ENCODE results near the gene CNNM3. TPM values are rescaled to one million over a fixed set of nuclear protein-coding genes. Genes with fewer than 3 reads are reported as not detected.
"Not testable (repeated sequence)": the region's sequence is repeated elsewhere in the genome, so short reads cannot be mapped to it uniquely, and the experiment has no call there.

The CNNM3 gene
- total RNA-seq, 1 donor from 2014 or later, result 16.5 TPM

DNA sequence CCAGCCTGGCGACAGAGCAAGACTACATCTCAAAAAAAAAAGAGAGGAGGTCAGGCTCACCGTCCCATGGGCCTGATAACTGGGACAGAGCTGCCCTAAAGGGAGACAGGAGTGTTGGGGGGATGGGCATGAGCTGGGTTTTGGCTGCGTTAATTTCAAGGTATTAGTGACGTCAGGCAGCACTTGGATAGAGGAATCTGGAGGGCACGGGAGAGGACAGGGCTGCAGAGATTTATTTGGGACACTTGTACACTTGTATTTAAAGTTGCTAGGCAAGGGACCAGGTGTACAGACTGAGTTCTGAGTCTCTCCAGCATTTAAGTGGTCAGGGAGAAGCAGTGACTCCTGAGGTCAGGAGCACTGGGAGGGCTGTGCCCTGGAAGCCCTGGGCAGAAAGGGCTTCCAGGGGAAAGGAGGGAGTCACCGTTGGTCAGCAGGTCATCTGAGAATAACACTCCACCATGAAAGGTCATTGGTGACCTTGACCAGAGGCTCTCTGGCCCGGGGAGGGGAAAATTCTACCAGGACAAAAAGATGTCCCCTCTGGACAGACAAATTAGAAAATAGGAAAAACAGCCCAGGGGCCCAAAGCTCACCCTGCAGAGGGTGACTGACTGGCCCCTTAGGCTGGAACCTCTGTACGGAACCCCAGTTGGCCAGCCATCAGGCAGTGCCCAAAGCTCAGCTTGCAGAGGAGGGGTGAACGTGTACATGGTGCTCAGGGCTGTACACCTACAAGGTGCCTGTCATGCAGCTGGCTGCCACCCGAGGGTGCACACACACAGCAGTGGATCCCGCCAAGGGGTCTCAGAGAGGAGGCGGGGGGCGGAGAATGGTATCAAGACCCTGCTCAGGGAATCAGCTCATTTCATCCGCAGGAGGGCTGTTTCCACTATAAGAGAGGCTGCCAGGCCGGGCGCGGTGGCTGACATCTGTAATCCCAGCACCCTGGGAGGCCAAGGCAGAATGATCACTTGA is 23.0 kb upstream of the CNNM3 start:
- no peaks in the 10 kb centered on the region for H3K9me3 ChIP-seq
- H3K36me3 ChIP-seq, result peaks cover 0 to 4% of the 10 kb centered on the region in 2 donors
- H3K4me1 ChIP-seq, result peaks cover 13% of the 10 kb centered on the region
- intact Hi-C loops (cut with DNase I), result no loop called here
- H3K4me3 ChIP-seq, result no peak overlapping the region
- no peaks in the 10 kb centered on the region for H3K27me3 ChIP-seq
- DNase-seq (ENCODE audit: extremely low spot score in 2 of 2), result no peak
- H3K27ac ChIP-seq, result no peak overlapping the region
- TF ChIP-seq POLR2AphosphoS5 (IDR thresholded peaks at IDR 0.05; ENCODE audit: insufficient read depth in 1 of 2, low read depth in 1 of 2) (no peak), POLR2A (IDR thresholded peaks at IDR 0.05) (no peak), CTCF (IDR thresholded peaks at IDR 0.05) (no peak)

GRCh38 chr2:96795076-96795475 is 21.0 kb upstream of the CNNM3 start:
- Histone ChIP-seq H3K27me3 (no peaks in the 10 kb centered on the region), H3K36me3 (peaks cover 0 to 7% of the 10 kb centered on the region in 2 donors), H3K9me3 (no peaks in the 10 kb centered on the region), H3K4me3 (no peak overlapping the region), H3K4me1 (no peaks in the 10 kb centered on the region), H3K27ac (no peak overlapping the region)
- no peak for DNase-seq (ENCODE audit: extremely low spot score in 2 of 2)
- intact Hi-C loops (cut with DNase I), result no loop called here
- TF ChIP-seq POLR2A (IDR thresholded peaks at IDR 0.05) (no peak), CTCF (IDR thresholded peaks at IDR 0.05) (no peak), POLR2AphosphoS5 (IDR thresholded peaks at IDR 0.05; ENCODE audit: insufficient read depth in 1 of 2, low read depth in 1 of 2) (no peak)

GRCh38 chr2:96796497-96796896 is 19.6 kb upstream of the CNNM3 start:
- H3K27me3 ChIP-seq; intact Hi-C loops (cut with DNase I); H3K36me3 ChIP-seq; H3K27ac ChIP-seq; H3K9me3 ChIP-seq; DNase-seq (ENCODE audit: extremely low spot score in 2 of 2); H3K4me3 ChIP-seq; H3K4me1 ChIP-seq: not testable (repeated sequence)

DNA sequence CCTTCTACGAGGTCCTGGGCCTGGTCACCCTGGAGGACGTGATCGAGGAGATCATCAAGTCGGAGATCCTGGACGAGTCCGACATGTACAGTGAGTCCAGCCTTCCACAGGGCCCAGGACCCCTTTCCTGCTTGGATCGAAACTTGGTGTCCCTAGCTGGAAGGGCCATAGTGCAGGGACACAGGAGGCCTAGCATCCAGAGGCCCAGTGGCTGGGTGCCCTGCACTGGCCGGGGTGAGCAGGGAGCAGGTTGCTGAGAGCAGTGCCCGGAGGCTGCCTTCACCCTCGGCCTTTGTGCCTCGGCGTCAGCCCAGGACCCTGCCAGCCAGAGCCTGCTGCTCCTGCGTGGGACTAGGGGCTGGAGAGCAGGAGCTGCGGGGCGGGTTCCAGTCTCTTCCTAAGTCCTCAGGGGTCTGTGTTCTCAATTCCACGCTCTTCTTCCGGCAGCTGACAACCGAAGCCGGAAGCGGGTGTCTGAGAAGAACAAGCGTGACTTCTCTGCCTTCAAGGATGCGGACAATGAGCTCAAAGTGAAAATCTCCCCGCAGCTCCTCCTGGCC is 18.9 kb upstream of the CNNM3 start:
- intact Hi-C loops (cut with DNase I), result no loop called here
- Histone ChIP-seq H3K36me3 (peaks cover 0 to 14% of the 10 kb centered on the region in 2 donors), H3K4me3 (no peak overlapping the region), H3K9me3 (no peaks in the 10 kb centered on the region), H3K27ac (no peak overlapping the region), H3K27me3 (no peaks in the 10 kb centered on the region), H3K4me1 (peaks cover 8% of the 10 kb centered on the region)
- no peak for TF ChIP-seq POLR2A (IDR thresholded peaks at IDR 0.05)
- no peak for TF ChIP-seq POLR2AphosphoS5 (IDR thresholded peaks at IDR 0.05; ENCODE audit: insufficient read depth in 1 of 2, low read depth in 1 of 2)
- no peak for TF ChIP-seq CTCF (IDR thresholded peaks at IDR 0.05)
- no peak for DNase-seq (ENCODE audit: extremely low spot score in 2 of 2)

- DNase-seq (ENCODE audit: extremely low spot score in 2 of 2), result no peak
- H3K9me3 ChIP-seq, result no peaks in the 10 kb centered on the region
- no peaks in the 10 kb centered on the region for H3K27me3 ChIP-seq
- intact Hi-C loops (cut with DNase I), result no loop called here
- peaks cover 8% of the 10 kb centered on the region for H3K4me1 ChIP-seq
- H3K36me3 ChIP-seq, result peaks cover 0 to 22% of the 10 kb centered on the region in 2 donors
- H3K27ac ChIP-seq, result no peak overlapping the region
- TF ChIP-seq POLR2AphosphoS5 (IDR thresholded peaks at IDR 0.05; ENCODE audit: insufficient read depth in 1 of 2, low read depth in 1 of 2) (no peak), POLR2A (IDR thresholded peaks at IDR 0.05) (no peak), CTCF (IDR thresholded peaks at IDR 0.05) (no peak)
- H3K4me3 ChIP-seq, result no peak overlapping the region
Observed at GRCh38 chr2:96798733-96799622, 17.1 kb upstream of the CNNM3 start.
